ENCODE data around the gene STARD9. TPM values are rescaled to one million over a fixed set of nuclear protein-coding genes. Genes with fewer than 3 reads are reported as not detected.

STARD9 gene
- polyA plus RNA-seq, 3 donors: 0.39 TPM; not detected in 2

- Histone ChIP-seq H3K36me3 (replicated peaks in 1 of 2; ENCODE audit: control insufficient read depth in 1 of 2, insufficient read depth in 2 of 2, low read length in 2 of 2) (peaks cover 79 to 86% of the 10 kb centered on the region in 2 donors), H3K79me2 (ENCODE audit: insufficient read depth, low read length) (peaks cover 12% of the 10 kb centered on the region), H3K27ac (ENCODE audit: low read depth in 1 of 2, low read length in 2 of 2) (no peak overlapping the region), H3K4me1 (ENCODE audit: control insufficient read depth in 1 of 2, insufficient read depth in 2 of 2, low read length in 2 of 2) (peaks cover 6 to 11% of the 10 kb centered on the region in 2 donors), H4K20me1 (ENCODE audit: insufficient read depth, low read length) (no peaks in the 10 kb centered on the region), H3K27me3 (ENCODE audit: control insufficient read depth in 2 of 2, insufficient read depth in 2 of 2, low read length in 2 of 2) (no peaks in the 10 kb centered on the region), H3K9me3 (replicated peaks in 1 of 2; ENCODE audit: control insufficient read depth in 1 of 2, insufficient read depth in 1 of 2, low read length in 2 of 2) (no peaks in the 10 kb centered on the region), H3K9ac (ENCODE audit: insufficient read depth, low read length, poor library complexity, severe bottlenecking) (no peak overlapping the region), H3K4me2 (replicated peaks; ENCODE audit: extremely low read depth, low read length, poor library complexity, severe bottlenecking) (no peak overlapping the region), H3K4me3 (replicated peaks in 1 of 3; ENCODE audit: low read depth in 2 of 3, low read length in 3 of 3) (no peak overlapping the region), H2AFZ (ENCODE audit: insufficient read depth, low read depth, low read length, poor library complexity, severe bottlenecking) (no peak overlapping the region)
- Mint-ChIP-seq H3K9me3 (no peaks in the 10 kb centered on the region), H3K4me1 (peaks cover 9% of the 10 kb centered on the region), H3K36me3 (peaks cover 72 to 85% of the 10 kb centered on the region in 2 donors), H3K4me3 (no peak overlapping the region), H3K27me3 (ENCODE audit: low read depth in 3 of 3) (peaks cover 0 to 2% (median 1%) of the 10 kb centered on the region in 3 donors), H3K27ac (peak overlapping the region in 2 of 7 donors; percentile 22)
- no peak for DNase-seq
- intact Hi-C loops (cut with micrococcal nuclease): loop anchor here in 1 of 2 donors (10.0 kb wide), 1 partner anchor 193 kb away; the partner anchor contains the start of gene TTBK2
- no peak for TF ChIP-seq CTCF (IDR thresholded peaks at IDR 0.05)
- 93% methylated on average over 2 of the region's 6 CpGs for WGBS (ENCODE audit: insufficient coverage)
Measured at GRCh38 chr15:42731461-42731860, 156.1 kb downstream of the STARD9 start.

- no peak overlapping the region for H3K4me3 Mint-ChIP-seq
- peaks cover 16% of the 10 kb centered on the region for H3K79me2 ChIP-seq (ENCODE audit: insufficient read depth, low read length)
- peak overlapping the region in 2 of 7 donors; percentile 22 to 32 for H3K27ac Mint-ChIP-seq
- DNase-seq: no peak
- no peak overlapping the region for H3K4me2 ChIP-seq (replicated peaks; ENCODE audit: extremely low read depth, low read length, poor library complexity, severe bottlenecking)
- peaks cover 0 to 2% (median 1%) of the 10 kb centered on the region in 3 donors for H3K27me3 Mint-ChIP-seq (ENCODE audit: low read depth in 3 of 3)
- peaks cover 9% of the 10 kb centered on the region for H3K4me1 Mint-ChIP-seq
- peaks cover 67 to 77% of the 10 kb centered on the region in 2 donors for H3K36me3 Mint-ChIP-seq
- no peaks in the 10 kb centered on the region for H4K20me1 ChIP-seq (ENCODE audit: insufficient read depth, low read length)
- H3K9ac ChIP-seq (ENCODE audit: insufficient read depth, low read length, poor library complexity, severe bottlenecking): no peak overlapping the region
- H3K4me1 ChIP-seq (ENCODE audit: control insufficient read depth in 1 of 2, insufficient read depth in 2 of 2, low read length in 2 of 2): peaks cover 7 to 14% of the 10 kb centered on the region in 2 donors
- no peak for TF ChIP-seq CTCF (IDR thresholded peaks at IDR 0.05)
- WGBS (ENCODE audit: insufficient coverage): 98% methylated on average over 9 of the region's 15 CpGs
- H3K9me3 Mint-ChIP-seq: no peaks in the 10 kb centered on the region
- no peaks in the 10 kb centered on the region for H3K9me3 ChIP-seq (replicated peaks in 1 of 2; ENCODE audit: control insufficient read depth in 1 of 2, insufficient read depth in 1 of 2, low read length in 2 of 2)
- intact Hi-C loops (cut with micrococcal nuclease): loop anchor here in 1 of 2 donors (10.0 kb wide), 1 partner anchor 193 kb away; the partner anchor contains the start of gene TTBK2
- no peak overlapping the region for H3K27ac ChIP-seq (ENCODE audit: low read depth in 1 of 2, low read length in 2 of 2)
- H3K4me3 ChIP-seq (replicated peaks in 1 of 3; ENCODE audit: low read depth in 2 of 3, low read length in 3 of 3): no peak overlapping the region
- no peak overlapping the region for H2AFZ ChIP-seq (ENCODE audit: insufficient read depth, low read depth, low read length, poor library complexity, severe bottlenecking)
- no peaks in the 10 kb centered on the region for H3K27me3 ChIP-seq (ENCODE audit: control insufficient read depth in 2 of 2, insufficient read depth in 2 of 2, low read length in 2 of 2)
- H3K36me3 ChIP-seq (replicated peaks in 1 of 2; ENCODE audit: control insufficient read depth in 1 of 2, insufficient read depth in 2 of 2, low read length in 2 of 2): peaks cover 71 to 78% of the 10 kb centered on the region in 2 donors
Measured at GRCh38 chr15:42732095-42732827, 156.9 kb downstream of the STARD9 start.
